Heart left ventricle (tissue), 16 donors: ENCODE measurements around the gene SLC4A9. TPM values are rescaled to one million over a fixed set of nuclear protein-coding genes. Genes with fewer than 3 reads are reported as not detected.
A peak's percentile ranks its signal among the peaks of the same experiment; 100 is the strongest.

ENCODE experiments used
- ATAC-seq, 4 donors: fragments of 200-7000 bp; cut with Tn5 transposase; one replicate each; pipeline ENCODE4 v1.9.1; 2020 to 2022; ENCODE audit warnings: moderate library complexity in 4 of 4, mild to moderate bottlenecking in 3 of 4, moderate number of reproducible peaks in 1 of 4
- DNase-seq, 5 donors: peaks; one replicate each; pipeline ENCODE4 v3.0.0-alpha.2; 2020
- H3K27ac ChIP-seq, 12 donors: fragments of 200-600 bp; sonication (generic) in 4 of 12; one replicate each; pipeline versions ENCODE4 v1.5.0 to v1.8.0; 2016 to 2022; ENCODE audit warnings: mild to moderate bottlenecking in 2 of 12
- H3K27me3 ChIP-seq, 9 donors: fragments of 200-600 bp; sonication (generic) in 2 of 9; one replicate each; pipeline versions ENCODE4 v1.5.1 to v1.8.0; 2016 to 2022; ENCODE audit warnings: mild to moderate bottlenecking in 3 of 9
- H3K36me3 ChIP-seq, 9 donors: fragments of 200-600 bp; sonication (generic) in 2 of 9; one replicate each; pipeline versions ENCODE4 v1.5.0 to v1.8.0; 2018 to 2022; ENCODE audit warnings: mild to moderate bottlenecking in 2 of 9
- H3K4me1 ChIP-seq, 12 donors: fragments of 200-600 bp; sonication (generic) in 4 of 12; one replicate each; pipeline versions ENCODE4 v1.5.0 to v1.8.0; 2016 to 2022; ENCODE audit warnings: mild to moderate bottlenecking in 3 of 12
- H3K4me3 ChIP-seq, 12 donors: fragments of 200-600 bp; sonication (generic) in 4 of 12; one replicate each; pipeline versions ENCODE4 v1.5.0 to v1.8.0; 2017 to 2022; ENCODE audit warnings: mild to moderate bottlenecking in 9 of 12, moderate library complexity in 4 of 12
- H3K9me3 ChIP-seq, 12 donors: fragments of 200-600 bp; sonication (generic) in 4 of 12; one replicate each; pipeline versions ENCODE4 v1.5.0 to v1.8.0; 2016 to 2022; ENCODE audit warnings: mild to moderate bottlenecking in 1 of 12
- CTCF ChIP-seq, 12 donors: fragments of 200-600 bp; sonication (generic) in 4 of 12; IDR thresholded peaks; one replicate each; pipeline versions ENCODE4 v1.5.0 to v1.8.0; 2018 to 2022; ENCODE audit warnings: antibody characterized with exemption in 12 of 12, mild to moderate bottlenecking in 5 of 12
- POLR2A ChIP-seq, 2 donors: fragments of 450-650 bp; IDR thresholded peaks; one replicate each; pipeline ENCODE4 v1.6.1; 2017; ENCODE audit warnings: antibody characterized with exemption in 2 of 2, mild to moderate bottlenecking in 2 of 2, moderate library complexity in 2 of 2
- WGBS, 4 donors: extraction: QIAGEN DNeasy Blood & Tissue Kit in 2 of 4; methylation state at CpG; one replicate each; pipeline versions ENCODE4 v1.1.5 to v1.1.7; 2013 to 2018; 5-methylcytosine and 5-hydroxymethylcytosine counted together
- intact Hi-C, 10 donors: fragments of 100-400 bp; cut with DNase I; formaldehyde crosslinking; loops; one replicate each; pipeline versions ENCODE4 v1.11.1 to v1.14.2; 2022
- polyA plus RNA-seq, 2 donors: library from polyadenylated mRNA; stranded (reverse); fragments of 200-250 nt; gene quantifications; one replicate each; pipeline ENCODE4 v1.2.3, GENCODE V29; 2013
- total RNA-seq, 9 donors: library from RNA; depleted of rRNA in 2 of 9; stranded (reverse); fragments of >200 nt in 2 of 9; fragmentation: NEBNext Ultra II Directional in 3 of 9; extraction: Animal tissue kit (Norgen Biotek cat#: 25700) in 3 of 9; gene quantifications; one replicate each; pipeline versions ENCODE4 v1.1.0 to v1.2.4, GENCODE V29; 2016 to 2023
- donor health status: ischemic (EF 13 %, LVEDD 7.1; RV severe dilation, severe dysfunction).
- donor health status: healthy with polysubstance abuse.
- donor health status: DM: no; HTN: yes; CAD: no.
- donor health status: DM: no; HTN: no; CAD: no.
- donor health status: ischemic (EF 25% LVEDD 6.9; RV normal size, moderate dysfunction).
- donor health status: ischemic (EF 25% LVEDD 5.7; RV mildly dilated, moderate dysfunction).
- donor health status: healthy.
- donor health status: DM: yes; HTN: yes; CAD: no.
- donor health status: ischemic (EF 35%, LVEDD 5.7; RV mildly dilated, moderate dysfunction).
- donor health status: nonischemic (EF 11% LVEDD 7.7; RV severe dilation, severe dysfunction).
- donor health status: DM: yes; HTN: yes; CAD: no.
- donor health status: PGD.
- donor health status: ischemic (EF 29% LVEDD 5.4; RV normal size, mild dysfunction).
- donor health status: nonischemic (EF 23%, LVEDD 6.1; RV moderate dilation, normal function).

Gene SLC4A9
- total and polyA plus RNA-seq, 11 donors: 0.08 to 0.20 (median 0.12) TPM; not detected in 6

- 91 to 100% (median 98%) methylated on average over 1 of the region's 1 CpG for WGBS, 4 donors
- Histone ChIP-seq H3K27ac (peak overlapping the region in 1 of 12 donors; percentile 68), H3K36me3 (no peaks in the 10 kb centered on the region), H3K4me1 (peaks cover 6 to 62% (median 27%) of the 10 kb centered on the region in 12 donors), H3K4me3 (no peak overlapping the region), H3K9me3 (no peaks in the 10 kb centered on the region), H3K27me3 (no peaks in the 10 kb centered on the region)
- no peak for ATAC-seq
- TF ChIP-seq CTCF (IDR thresholded peaks at IDR 0.05): no peak
- TF ChIP-seq POLR2A (IDR thresholded peaks at IDR 0.05): no peak
- no peak for DNase-seq
- intact Hi-C loops: no loop called here
Measured at GRCh38 chr5:140319833-140320232, 40.2 kb upstream of the SLC4A9 start.

- no peaks in the 10 kb centered on the region for H3K27me3 ChIP-seq
- no peaks in the 10 kb centered on the region for H3K9me3 ChIP-seq
- intact Hi-C loops: no loop called here
- H3K27ac ChIP-seq: peak overlapping the region in 6 of 12 donors; percentile 22 to 94 (median 78)
- H3K36me3 ChIP-seq: no peaks in the 10 kb centered on the region
- TF ChIP-seq POLR2A (IDR thresholded peaks at IDR 0.05) (no peak), CTCF (IDR thresholded peaks at IDR 0.05) (no peak)
- DNase-seq (peak; percentile 47 to 74 (median 70)), ATAC-seq (peak; percentile 19 to 76 (median 62))
- peaks cover 6 to 71% (median 28%) of the 10 kb centered on the region in 12 donors for H3K4me1 ChIP-seq
- no peak overlapping the region for H3K4me3 ChIP-seq
- WGBS, 4 donors: 61 to 86% (median 77%) methylated on average over 2 of the region's 2 CpGs
Measured at GRCh38 chr5:140321796-140322195, 38.2 kb upstream of the SLC4A9 start.

GRCh38 chr5:140322751-140323731 lies 37.0 kb upstream of the SLC4A9 start:
- no peaks in the 10 kb centered on the region for H3K36me3 ChIP-seq
- peak; percentile 79 to 80 (median 80) for ATAC-seq
- no peak for TF ChIP-seq CTCF (IDR thresholded peaks at IDR 0.05)
- TF ChIP-seq POLR2A (IDR thresholded peaks at IDR 0.05): no peak
- intact Hi-C loops: no loop called here
- H3K4me3 ChIP-seq: no peak overlapping the region
- 41 to 63% (median 44%) methylated on average over 7 to 9 of the region's 9 CpGs for WGBS, 4 donors
- H3K27me3 ChIP-seq: no peaks in the 10 kb centered on the region
- H3K4me1 ChIP-seq: peaks cover 6 to 79% (median 36%) of the 10 kb centered on the region in 12 donors
- H3K9me3 ChIP-seq: no peaks in the 10 kb centered on the region
- DNase-seq: peak in 4 of 5 donors; percentile 42 to 70 (median 58)
- peak overlapping the region; percentile 71 to 94 (median 80) for H3K27ac ChIP-seq

- WGBS, 4 donors: 67 to 80% (median 79%) methylated on average over 5 of the region's 5 CpGs
- ATAC-seq (no peak), DNase-seq (no peak)
- intact Hi-C loops: no loop called here
- Histone ChIP-seq H3K27ac (peak overlapping the region in 10 of 12 donors; percentile 76 to 94 (median 82)), H3K36me3 (no peaks in the 10 kb centered on the region), H3K27me3 (no peaks in the 10 kb centered on the region), H3K9me3 (no peaks in the 10 kb centered on the region), H3K4me3 (no peak overlapping the region), H3K4me1 (peaks cover 6 to 77% (median 41%) of the 10 kb centered on the region in 12 donors)
- no peak for TF ChIP-seq POLR2A (IDR thresholded peaks at IDR 0.05)
- no peak for TF ChIP-seq CTCF (IDR thresholded peaks at IDR 0.05)
Measured at GRCh38 chr5:140324041-140324600, 35.9 kb upstream of the SLC4A9 start.
